HG02678 (cell line): ENCODE data around the gene MYRF.

Source experiments
- ATAC-seq: cut with Tn5 transposase; IDR thresholded peaks from one replicate; pipeline ENCODE4 v1.9.1; 2021; ENCODE audit warnings: mild to moderate bottlenecking, moderate library complexity; ENCODE audit not compliant: unreplicated experiment

The MYRF gene

GRCh38 chr11:61738776-61739175 is 13.7 kb upstream of the MYRF start:
- no peak for ATAC-seq

DNA sequence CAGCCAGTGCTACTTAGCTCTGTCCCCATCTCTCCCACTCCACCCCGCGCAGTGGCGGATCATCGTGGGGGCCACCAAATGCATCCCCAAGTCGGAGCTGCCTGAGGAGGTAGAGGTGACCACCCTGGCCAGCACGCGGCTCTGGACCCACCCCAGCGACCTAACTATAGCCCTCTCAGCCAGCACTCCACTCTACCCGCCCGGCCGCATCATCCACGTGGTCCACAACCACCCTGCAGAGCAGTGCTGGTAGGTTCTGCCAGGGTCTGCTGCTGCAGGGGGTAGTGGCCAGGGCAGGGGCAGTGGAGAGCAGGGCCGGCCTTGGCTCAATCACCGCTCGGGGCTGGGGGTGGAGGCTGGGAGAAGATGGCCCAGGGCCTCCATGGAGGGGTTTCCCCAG is 13.0 kb upstream of the MYRF start:
- no peak for ATAC-seq

DNA sequence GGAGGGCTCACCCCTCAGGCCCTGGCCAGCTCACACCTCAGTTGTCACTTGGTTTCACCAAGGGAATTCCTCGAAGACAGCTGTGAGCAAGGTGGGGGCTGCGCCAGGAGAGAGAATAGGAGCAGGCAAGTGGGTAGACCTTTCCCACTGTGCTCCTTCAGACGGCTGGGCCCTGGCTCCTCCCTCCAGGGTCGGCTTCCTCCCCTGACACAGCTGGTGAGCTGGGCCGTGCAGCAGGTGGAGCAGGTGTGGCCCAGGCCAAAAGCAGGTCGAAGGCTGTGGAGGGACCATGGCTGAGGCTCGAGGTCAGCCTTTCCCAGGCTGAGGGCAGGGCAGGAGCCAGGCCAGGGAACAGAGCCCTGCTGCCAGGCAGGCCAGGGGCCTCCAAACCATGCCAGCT is 12.5 kb upstream of the MYRF start:
- no peak for ATAC-seq

GRCh38 chr11:61742391-61742790 is 10.0 kb upstream of the MYRF start:
- no peak for ATAC-seq

DNA sequence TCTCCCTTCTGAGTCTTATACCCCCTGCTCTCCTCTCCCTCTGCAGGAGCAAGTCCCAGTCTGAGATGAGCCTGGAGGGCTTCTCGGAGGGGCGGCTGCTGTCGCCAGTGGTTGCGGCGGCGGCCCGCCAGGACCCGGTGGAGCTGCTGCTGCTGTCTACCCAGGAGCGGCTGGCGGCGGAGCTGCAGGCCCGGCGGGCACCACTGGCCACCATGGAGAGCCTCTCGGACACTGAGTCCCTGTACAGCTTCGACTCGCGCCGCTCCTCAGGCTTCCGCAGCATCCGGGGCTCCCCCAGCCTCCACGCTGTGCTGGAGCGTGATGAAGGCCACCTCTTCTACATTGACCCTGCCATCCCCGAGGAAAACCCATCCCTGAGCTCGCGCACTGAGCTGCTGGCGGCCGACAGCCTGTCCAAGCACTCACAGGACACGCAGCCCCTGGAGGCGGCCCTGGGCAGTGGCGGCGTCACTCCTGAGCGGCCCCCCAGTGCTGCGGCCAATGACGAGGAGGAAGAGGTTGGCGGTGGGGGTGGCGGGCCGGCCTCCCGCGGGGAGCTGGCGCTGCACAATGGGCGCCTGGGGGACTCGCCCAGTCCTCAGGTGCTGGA is 8.8 kb upstream of the MYRF start:
- ATAC-seq, result no peak

DNA sequence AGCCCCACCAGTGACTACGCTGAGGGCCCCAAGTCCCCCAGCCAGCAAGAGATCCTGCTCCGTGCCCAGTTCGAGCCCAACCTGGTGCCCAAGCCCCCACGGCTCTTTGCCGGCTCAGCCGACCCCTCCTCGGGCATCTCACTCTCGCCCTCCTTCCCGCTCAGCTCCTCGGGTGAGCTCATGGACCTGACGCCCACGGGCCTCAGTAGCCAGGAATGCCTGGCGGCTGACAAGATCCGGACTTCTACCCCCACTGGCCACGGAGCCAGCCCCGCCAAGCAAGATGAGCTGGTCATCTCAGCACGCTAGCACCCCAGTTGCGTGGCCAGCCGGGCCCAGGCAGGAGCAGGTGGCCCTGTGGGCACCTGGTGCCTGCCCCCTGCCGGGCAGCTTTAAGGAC is 8.3 kb upstream of the MYRF start:
- no peak for ATAC-seq

DNA sequence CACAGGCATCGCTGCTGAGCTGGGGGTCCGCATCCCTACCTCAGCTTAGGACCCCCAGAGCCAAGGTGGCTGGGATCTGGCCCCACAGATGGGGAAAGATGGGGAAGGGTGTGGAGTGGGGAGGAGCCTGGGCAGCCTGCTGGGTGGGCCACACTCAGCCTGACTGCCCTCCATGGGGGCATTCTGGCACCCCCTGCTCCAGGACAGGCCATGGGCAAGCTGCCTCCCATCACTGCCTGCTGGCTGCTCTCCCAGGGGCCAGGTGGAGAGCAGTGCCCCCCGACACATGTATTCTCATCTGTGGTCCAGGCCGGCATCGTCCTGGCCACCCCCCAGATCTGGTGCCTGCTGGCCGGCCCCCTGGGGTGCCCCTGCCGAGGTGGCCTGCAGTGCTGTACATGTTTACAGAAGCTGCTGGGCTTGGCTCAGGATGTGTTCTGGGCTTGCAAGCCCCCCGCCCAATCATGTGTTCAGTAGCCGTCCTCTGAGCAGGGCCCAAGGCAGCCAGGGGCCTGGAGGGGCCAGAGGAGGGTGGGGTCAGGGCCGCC is 7.8 kb upstream of the MYRF start:
- no peak for ATAC-seq

- ATAC-seq, result no peak
Measured at GRCh38 chr11:61745781-61746441, 6.5 kb upstream of the MYRF start.

DNA sequence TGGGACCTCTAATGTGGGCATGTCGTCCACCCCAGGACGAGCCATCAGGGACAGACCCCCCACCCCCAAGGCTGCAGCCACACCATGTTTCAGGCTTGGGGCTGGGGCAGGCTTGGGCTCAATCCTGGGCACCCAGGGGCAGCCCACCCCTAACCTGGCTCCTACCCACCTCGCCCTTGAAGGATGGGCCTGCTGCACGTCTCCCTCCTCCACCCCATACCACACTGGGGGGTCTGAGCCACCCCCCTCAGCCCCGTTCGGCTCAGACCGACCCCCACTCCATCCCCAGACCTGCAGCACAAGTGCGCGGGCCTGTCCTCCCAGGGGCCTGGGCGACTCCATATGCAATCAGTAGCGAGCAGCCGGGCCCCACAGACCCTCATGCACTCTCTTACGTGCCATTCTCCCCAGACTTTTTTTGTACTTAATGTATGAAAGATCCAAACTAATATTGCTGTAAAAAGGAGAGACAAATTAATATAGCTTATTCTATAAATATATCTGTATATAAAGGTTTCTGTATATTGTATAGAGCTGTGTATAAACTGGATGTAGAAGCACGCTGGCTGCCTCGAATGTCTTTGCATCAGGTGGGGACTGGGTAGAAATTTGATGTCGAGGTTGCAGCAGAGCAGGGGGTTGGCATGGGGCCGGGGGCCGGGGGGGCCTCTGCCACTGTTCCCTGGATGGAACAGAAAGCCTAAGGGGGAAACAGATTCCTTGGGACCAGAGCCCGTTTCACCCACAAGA is 5.8 kb upstream of the MYRF start:
- ATAC-seq, result no peak

DNA sequence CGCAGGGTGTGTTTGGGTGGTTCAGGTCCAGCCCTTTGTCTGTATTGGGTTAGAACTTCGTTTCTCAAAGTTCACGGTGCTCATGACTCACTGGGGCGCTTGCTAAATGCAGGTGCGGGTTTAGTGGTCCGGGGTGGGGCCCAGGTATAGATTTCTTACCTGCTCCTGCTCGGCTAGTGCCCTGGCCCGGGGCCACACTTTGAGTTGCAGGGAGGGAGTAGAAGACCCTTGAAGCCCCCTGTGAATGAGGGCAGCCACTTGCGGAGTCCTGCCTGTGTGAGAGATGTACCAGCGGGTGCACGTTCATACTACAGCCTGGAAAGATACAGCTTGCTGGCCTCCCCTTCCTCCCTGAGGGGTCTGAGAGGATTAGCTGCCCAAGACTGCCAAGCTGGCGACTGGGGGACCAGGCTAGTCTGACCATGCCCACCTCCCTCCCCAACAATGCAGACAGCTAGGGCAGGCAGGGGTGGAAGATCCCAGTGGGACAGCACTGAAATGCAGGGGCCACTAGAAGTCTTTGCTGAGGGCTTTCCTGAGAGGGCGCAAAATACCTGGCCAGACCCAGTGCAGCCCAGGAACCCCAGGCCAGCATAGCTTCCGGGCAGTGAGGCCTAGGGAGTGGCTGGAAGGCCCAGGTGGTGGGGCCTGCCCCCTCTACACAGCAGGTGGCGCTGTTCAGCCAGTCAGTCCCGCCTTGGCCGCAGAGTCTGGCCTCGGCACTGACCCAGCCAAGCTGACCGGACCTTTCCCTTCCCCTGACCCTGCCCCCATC is 5.1 kb upstream of the MYRF start:
- ATAC-seq, result no peak

- no peak for ATAC-seq
Measured at GRCh38 chr11:61747967-61748285, 4.5 kb upstream of the MYRF start.

GRCh38 chr11:61749591-61750217 is 2.7 kb upstream of the MYRF start:
- no peak for ATAC-seq

DNA sequence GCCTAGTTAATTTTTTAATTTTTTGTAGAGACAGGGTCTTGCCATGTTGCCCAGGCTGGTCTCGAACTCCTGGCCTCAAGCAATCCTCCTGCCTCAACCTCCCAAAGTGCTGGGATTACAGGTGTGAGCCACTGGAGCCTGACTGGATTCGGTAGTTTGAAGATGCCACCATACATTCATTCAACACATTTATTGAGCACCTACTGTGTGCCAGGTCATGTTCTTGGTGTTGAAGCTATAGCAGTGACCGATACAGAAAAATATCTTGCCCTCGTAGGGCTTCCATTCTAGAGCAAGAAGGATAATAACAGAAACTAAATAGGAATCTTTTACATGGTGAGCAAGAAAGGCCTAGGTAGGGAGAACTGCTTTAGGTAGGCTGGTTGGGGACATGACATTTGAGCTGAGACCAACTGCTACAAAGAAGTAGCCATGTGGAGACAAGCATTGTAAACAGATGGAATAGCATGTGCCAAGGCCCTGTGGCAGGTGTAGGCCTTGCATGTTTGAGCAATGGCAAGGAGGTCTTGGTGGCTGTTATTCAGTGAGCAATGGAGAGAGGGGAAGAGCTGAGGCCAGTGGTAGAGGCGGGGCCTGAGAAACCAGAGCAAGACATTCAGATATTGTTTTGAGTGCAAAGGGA is 1.7 kb upstream of the MYRF start:
- ATAC-seq, result no peak

GRCh38 chr11:61751384-61751783 is 1.1 kb upstream of the MYRF start:
- ATAC-seq, result no peak

GRCh38 chr11:61752925-61753521 is 587 bp downstream of the MYRF start:
- ATAC-seq, result no peak

DNA sequence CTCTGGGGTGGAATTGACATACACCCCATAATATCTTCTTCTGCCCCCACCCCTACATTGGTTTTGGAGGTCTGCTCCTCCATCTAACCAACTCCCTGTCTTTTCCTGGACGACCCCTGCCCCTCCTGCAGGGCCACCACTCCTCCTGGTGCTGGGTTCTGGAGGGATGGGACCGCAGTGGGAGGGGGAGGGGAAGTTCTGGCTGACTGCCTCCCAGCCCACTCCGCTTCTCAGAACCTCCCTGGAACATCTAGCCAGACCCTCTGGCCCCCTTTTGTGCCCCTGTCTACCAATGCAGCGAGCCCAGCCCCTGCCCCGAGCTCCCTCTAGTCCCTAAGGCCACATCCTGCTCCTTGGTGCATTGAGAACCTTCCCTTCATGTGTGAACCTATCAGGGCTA is 1.2 kb downstream of the MYRF start:
- ATAC-seq, result no peak

DNA sequence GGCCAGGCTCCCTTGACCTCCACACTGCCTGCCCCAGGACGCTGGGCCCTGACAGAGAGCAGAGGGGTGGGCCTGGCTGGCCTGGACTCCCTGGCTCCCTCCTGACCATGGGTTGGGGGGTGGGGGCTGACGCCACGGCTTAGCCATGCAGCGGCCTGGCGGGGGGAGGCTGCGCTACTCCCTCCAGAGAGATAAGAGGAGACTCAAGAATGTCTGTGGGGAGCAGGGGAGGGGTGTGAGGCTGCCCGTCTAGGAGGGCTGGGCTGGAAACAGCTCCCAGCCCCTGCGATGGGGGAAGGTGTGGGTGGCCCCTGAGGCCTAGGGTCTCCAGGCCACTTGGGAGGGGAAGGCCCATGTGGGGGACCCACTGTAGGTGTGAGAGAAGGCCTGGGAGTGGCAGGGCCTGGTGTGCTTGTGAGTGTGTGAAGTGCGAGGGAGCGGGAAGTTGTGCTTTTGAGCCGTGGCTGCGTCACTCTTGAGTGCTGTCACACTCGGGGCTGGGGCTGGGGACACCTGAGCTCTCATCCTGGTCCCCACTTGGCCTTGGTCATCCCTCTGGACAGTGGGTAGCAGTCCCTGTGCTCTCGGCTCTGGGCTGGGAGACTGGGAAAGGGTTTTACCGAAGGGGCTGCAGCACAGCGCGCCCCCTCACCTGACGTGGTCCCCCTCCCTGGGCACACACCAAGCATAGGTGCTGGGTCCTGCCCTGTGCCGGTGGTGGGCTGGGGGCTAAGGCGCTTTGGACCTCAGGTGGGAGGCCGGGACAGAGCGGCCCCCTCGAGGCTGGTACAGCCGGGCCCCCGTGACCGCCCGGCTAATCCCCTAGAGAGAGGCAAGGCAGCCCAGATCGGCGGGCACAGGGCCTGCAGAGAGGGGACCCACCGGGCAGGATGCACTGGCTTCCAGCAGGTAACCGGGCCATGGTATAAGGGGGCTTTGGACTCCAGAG is 2.4 kb downstream of the MYRF start:
- no peak for ATAC-seq

GRCh38 chr11:61756147-61756451 is 3.7 kb downstream of the MYRF start:
- ATAC-seq, result no peak
